AG20443 (cell line): ENCODE data around the gene ARVCF.

Experiments
- DNase-seq: peaks from one replicate; pipeline ENCODE4 v3.0.0; 2012; ENCODE audit warnings: low spot score, mixed read lengths

The ARVCF gene

GRCh38 chr22:19973551-19974267, 42.9 kb downstream of the ARVCF start:
- no peak for DNase-seq

DNA sequence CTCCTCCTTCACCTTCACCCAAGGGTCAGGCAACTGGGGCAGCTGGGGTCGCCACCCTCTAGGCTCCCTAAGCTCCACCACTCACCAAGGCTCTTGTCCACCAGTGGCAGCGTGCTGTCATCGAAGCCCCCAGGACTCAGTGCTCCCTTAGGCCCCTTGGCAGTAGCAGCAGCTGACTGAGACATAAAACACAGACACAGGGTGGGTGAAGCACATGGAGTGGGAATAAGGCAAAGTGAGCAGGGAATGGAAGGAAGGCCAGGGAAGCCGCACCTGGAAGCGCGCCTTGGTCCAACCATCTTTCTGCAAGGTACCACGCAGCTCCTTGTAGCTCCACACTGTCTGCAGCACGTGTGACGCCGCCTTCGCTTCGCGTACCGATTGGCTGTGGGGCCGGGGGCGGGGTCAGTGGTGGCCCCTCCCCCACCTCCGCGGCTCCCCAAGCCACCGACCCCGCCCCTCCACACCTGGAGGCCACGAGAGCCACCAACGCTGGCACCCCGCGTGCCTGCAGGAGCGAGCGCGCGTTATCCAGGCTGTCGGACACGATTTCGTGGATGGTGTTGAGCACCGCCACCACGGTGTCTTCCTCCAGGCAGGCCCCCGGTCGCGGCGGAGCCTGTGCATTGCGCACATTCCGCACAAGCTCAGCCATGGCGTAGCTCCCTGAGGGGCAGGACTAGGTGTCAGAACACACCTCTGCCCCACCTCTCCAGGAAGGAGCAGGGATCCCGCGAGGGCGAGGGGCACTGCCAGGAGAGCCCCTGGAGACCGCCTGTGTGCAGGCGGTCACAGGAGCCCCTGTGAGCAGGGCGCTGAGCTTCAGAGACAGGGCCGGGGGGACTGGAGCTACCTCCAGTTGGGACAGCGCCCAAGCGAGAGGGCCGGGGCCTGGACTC, 43.7 kb downstream of the ARVCF start:
- DNase-seq = no peak

- no peak for DNase-seq
These were observed 44.4 kb downstream of the ARVCF start for GRCh38 chr22:19972251-19972650.

DNA sequence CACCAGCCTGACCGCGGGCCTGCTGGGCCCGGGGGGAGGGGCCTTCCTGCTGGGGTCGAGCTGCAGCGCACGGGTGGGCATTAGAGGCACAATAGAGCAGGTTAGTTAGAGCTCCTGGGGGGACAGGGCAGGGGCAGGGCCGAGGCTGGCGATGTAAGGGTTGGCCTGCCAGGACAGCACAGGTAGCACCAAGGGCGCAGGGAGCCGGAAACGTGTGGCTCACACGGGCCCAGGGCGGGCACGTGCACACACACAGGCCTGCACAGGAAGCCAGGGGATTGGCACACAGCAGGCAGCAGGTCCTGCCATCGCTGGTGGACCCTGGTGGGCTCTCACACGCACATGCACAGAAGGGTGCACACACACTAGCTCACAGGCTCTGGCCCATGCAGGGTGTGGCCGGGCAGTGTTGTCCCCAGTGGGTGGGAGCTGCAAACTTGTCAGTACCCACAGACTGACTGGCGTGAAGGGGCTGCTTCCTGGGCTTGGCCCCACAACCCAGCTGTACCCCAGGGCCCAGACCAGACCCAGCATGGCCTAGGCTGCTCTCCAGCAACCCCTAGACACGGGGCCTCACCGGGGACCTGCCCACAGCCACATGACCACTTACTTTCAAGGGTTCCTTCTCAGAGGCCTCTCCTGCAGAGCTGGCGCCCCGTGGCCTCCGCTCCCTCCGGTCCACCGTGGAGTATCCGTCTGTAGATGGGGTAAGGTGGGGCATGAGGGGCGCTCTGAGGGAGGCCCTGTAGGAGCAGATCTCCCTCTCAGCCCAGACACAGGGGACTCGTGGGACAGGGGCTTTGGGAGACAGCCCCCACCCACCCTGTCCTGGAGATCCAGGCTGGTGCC, 45.1 kb downstream of the ARVCF start:
- no peak for DNase-seq

- DNase-seq = peak; percentile 88
These were observed 45.9 kb downstream of the ARVCF start for GRCh38 chr22:19970479-19971275.

GRCh38 chr22:19970031-19970478, 46.6 kb downstream of the ARVCF start:
- no peak for DNase-seq

- no peak for DNase-seq
These were observed 47.3 kb downstream of the ARVCF start for GRCh38 chr22:19969141-19969928.

DNA sequence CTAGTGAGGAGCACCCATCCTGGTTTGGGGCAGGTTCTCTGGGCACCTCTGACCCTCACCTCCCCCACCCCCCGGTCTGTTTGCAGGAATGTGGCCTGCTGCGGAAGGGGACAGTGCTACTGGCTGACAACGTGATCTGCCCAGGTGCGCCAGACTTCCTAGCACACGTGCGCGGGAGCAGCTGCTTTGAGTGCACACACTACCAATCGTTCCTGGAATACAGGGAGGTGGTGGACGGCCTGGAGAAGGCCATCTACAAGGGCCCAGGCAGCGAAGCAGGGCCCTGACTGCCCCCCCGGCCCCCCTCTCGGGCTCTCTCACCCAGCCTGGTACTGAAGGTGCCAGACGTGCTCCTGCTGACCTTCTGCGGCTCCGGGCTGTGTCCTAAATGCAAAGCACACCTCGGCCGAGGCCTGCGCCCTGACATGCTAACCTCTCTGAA, 48.2 kb downstream of the ARVCF start:
- DNase-seq = no peak

DNA sequence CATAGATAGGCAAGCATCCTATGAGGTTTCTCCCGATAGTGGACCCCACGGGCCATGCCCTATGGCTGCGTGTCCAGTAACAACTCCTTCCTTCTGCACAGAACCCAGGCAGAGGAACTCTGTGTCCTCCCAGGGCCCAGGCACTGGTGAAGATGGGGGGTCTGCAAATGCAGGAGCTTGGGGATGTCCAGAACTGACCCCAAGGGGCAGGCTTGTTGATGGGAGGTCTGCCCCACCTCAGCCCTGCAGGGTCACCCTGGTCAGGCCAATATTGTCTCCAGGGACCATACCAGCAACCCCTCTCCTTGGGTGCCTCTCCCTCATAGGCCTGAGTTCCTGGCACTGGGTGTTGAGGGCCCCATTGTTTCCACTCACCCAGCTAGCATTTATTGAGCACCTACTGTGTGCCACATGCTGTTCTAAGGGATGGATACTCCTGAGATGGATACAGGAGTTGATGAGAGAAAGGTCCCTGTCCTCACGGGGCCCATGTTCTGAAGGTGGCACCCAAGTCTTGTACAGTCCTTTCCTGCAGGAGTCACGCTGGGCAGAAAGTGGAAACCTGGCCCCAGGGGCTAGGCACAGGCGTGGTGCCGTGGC, 48.7 kb downstream of the ARVCF start:
- DNase-seq = no peak

DNA sequence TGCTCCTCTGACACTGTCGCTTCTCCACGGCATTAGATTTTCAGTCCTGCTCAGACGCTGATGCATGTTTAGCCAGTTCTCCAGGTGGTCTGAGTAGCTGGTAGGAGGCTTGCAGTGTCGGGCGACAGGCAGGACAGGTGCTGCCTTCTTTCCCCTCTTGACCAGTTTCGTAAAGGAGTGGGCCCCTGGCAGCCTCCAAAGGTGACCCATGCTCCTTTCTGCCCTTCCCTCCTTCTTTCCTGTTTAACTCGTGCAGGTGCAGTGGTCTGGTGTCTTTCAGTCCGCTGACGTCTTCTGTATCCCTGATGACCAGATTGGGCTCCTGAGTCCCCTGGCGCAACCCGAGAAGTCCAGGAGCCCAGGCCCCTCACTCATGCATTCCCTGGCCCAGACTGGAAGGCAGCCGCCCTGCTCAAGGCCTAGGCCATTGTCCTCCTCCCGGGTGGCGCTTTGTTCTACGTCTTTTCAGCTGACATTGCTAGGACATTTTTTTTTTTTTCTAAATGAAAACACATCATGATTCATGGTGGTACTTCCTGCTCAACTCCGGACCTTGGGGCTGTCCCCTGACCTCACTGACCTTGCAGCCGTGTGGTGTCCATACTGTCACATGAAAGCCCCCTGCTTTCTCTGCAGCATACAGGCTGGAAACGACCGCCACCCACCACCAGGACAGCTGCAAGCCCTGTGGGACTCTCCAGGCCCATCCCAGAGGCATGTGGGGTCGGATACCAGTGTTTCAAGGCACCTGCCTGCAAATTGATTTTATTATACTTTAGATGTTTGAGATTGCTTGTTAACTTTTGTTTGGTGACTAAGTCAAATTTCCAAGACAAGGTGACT, 49.5 kb downstream of the ARVCF start:
- no peak for DNase-seq

GRCh38 chr22:19965771-19966709, 50.6 kb downstream of the ARVCF start:
- no peak for DNase-seq

DNA sequence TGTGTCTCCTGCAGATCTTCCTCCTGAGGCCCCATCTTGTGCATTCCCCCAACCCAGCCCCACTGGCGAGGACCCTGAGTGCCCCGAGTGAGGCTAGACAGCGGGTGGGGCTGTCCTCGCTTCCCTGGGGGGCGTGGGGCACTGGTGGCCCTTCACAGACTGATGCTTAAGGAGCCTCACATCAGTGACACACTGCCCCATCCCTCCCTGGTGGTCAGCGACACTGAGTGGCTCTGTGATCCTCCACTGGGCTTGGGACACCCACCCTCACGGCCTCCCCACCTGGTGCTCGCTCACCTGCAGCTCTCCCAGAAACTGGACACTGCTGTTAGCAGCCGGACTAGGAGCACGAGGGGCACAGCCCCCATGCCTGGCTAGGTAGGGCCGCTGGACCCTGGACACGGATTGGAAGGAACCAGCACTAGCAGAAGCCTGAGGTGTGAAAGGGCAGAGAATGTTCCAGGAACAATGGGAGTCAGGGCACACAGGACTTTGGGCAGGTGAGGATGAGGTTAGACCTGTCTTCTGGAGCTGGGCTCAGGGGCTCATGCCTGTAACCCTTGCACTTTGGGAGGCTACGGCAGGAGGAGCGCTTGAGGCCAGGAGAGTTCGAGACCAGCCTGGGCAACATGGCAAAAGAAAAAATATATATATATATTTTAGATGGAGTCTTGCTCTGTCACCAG, 51.8 kb downstream of the ARVCF start:
- no peak for DNase-seq

DNA sequence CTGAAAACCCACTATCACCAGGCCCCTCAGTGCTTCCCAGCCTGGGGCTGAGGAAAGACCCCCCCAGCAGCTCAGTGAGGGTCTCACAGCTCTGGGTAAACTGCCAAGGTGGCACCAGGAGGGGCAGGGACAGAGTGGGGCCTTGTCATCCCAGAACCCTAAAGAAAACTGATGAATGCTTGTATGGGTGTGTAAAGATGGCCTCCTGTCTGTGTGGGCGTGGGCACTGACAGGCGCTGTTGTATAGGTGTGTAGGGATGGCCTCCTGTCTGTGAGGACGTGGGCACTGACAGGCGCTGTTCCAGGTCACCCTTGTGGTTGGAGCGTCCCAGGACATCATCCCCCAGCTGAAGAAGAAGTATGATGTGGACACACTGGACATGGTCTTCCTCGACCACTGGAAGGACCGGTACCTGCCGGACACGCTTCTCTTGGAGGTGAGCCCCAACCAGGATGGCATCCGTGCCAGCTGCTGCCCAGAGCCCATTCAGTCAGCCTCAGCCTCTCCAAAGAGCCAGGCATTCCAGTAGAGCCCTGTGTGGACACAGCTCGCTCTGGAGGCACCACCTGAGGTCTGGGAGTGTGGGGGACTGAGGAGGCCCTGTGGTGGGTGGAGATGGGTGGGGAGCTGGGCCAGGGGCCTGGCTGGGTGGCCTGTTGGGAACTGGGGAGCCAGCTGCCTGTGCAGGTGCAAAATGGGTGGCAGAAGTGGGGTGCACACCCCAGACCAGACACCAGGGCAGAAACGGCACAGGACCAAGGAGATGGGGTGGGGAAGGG, 52.6 kb downstream of the ARVCF start:
- DNase-seq = no peak

DNA sequence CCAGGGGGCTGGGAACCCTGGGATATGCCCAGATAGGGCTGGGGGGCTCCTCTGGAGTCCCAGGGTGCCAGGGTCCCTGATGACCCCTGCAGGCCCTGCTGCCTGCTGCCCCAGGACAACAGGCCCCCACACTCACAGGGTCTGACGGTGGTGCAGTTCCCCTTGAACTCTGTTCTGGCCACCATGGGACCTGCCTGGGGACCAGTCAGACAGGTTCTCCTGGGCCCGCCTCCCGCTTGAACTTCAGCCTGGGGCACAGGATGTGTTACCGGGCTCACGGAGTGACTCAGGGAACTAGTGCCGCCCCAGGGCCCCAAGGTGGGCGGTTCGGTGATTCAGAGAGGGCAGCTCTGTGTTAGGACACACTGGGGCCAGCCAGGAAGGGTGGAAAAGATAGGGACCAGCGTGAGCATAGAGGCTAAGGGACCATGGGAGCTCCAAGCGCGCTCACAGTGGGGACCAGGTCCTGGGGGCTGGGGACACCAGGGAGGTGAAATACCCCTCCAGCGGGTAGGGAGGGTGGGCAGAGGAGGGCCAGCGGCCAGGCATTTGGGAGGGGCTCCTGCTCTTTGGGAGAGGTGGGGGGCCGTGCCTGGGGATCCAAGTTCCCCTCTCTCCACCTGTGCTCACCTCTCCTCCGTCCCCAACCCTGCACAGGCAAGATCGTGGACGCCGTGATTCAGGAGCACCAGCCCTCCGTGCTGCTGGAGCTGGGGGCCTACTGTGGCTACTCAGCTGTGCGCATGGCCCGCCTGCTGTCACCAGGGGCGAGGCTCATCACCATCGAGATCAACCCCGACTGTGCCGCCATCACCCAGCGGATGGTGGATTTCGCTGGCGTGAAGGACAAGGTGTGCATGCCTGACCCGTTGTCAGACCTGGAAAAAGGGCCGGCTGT, 53.5 kb downstream of the ARVCF start:
- peak; percentile 47 for DNase-seq

GRCh38 chr22:19962246-19962908, 54.2 kb downstream of the ARVCF start:
- DNase-seq = peak; percentile 91
